HG03432 (cell line): Measurements from ENCODE around the gene PCSK2.

Source experiments
- ATAC-seq: cut with Tn5 transposase; IDR thresholded peaks from one replicate; pipeline ENCODE4 v1.9.1; 2021; ENCODE audit warnings: mild to moderate bottlenecking, moderate library complexity; ENCODE audit not compliant: unreplicated experiment

The PCSK2 gene

DNA sequence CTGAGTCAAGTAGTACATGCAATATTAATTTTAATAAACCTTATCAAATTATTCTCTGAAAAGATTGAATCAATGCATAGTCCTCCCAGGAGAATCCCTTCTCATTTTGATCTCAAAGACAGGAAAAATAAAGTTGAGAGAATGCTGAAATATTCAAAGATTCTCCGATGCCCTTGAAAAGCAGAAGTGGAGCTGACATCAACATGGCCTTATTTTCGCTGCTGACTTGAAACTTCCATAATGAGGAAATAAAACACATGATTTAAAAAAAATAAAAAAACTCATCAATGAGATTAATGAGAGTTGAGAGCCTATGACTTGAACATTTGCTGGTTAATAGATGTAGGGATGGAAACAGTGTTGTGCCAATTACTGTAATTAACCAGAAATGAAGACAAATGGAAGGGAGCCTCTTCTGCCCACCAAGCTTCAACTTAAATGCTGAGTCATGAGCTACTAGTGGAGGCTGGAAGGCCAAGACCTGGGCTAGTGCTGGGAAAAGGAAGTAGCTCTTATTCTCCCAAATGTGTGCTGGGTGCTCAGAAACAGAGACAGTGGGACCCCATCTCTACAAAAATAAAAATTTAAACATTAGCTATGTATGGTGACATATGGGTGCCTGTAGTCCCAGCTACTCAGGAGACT, 164.4 kb downstream of the PCSK2 start:
- ATAC-seq: no peak

DNA sequence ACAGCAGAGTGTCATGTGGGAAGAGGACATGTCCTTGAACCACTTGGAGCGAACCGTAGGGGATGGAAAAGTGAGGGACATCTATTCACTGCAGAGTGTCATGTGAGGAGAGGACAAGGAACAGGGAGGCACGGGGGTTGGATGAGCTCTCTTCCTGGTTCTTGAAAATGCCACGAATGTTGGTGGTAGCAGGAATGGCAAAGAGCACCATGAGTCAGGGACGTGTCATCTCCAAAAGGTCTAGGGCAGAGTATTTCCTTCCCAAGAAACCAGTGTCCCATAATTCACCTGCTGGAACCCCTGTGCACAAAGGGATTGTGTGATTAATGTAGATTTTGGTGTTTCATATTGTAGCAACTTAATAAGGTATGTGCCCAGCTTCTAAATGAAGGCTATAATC, 167.6 kb downstream of the PCSK2 start:
- no peak for ATAC-seq

GRCh38 chr20:17395729-17396128, 168.9 kb downstream of the PCSK2 start:
- ATAC-seq: no peak

GRCh38 chr20:17399303-17399985, 172.6 kb downstream of the PCSK2 start:
- no peak for ATAC-seq

DNA sequence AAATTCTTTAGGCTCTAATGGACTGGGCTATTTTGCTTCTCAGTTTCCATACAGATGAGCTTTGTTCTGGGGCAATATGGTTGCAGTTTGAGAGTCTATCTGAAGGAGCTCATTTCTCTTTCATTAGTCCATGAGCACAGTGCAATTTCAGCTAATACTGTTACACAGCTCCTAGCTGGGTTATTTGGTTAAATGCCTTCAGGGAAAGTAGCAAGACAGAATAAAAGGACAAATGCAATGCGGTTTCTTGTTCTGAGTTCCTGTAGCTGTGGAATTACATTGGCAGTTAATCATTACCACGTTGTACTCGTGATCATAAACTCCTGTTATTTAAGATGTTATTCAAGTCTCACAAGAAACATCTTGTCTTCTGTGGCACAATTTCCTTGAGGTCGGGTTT, 176.6 kb downstream of the PCSK2 start:
- no peak for ATAC-seq

DNA sequence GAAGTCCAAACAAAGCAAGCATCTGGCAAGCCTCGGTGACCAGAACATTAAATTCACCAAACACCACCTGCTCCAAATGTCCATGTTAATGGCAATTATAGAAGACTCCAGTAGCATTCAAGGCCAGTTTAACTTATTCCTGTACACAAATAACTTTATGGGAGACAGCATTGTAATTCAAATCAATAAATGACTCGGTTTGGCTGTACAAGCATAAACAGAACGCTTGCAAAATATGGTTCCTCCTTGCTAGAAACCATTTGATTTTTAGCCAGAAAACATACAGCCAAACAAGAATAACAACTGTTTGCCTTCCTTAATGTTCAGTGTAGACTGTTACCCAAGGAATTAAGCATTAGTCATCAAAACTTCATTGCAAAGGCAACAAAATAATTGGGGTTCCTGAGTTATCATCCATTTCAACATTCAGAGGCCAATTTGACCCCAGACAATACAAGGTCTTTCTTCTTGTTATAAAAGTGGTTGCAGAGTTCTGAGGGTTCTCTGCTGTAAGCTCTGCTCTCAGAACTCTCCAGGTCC, 179.3 kb downstream of the PCSK2 start:
- no peak for ATAC-seq

DNA sequence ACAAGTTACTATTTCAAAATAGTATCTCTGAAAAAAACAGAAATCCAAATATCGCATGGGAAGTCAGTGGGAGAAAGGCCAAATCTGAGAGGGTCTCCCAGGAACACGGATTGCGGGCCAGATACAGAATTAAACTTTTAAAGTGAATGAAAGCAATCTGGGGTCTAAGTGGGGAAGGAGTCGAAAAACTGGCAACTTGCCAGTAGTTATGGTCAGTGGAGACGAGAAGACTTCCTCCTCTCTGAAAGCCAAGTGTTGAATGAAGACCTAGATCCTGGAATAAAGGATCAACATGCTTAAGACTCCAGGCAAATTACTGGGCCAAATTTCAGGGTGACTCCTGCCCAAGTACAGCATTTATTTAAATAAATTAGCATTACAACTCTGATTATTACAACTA, 180.7 kb downstream of the PCSK2 start:
- no peak for ATAC-seq

DNA sequence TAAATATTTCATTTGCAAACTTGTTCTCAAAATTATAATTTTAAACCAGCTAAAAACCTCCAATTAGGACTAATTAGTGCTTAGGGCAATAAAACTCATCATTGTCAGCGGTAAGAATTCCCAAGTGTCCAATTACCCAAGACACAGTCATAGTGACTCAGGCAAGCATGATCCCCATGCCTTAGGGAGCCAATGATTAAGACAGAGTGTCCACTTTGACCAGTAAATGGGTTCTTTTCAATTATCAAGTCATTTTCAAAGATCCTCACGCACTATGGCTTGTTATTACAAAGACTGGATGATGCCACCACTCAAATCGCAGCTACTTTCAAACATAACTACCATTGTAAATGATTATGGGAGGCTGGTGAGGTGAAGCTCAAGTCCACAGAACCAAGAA, 190.4 kb downstream of the PCSK2 start:
- no peak for ATAC-seq

GRCh38 chr20:17418737-17419136, 191.9 kb downstream of the PCSK2 start:
- ATAC-seq: no peak

DNA sequence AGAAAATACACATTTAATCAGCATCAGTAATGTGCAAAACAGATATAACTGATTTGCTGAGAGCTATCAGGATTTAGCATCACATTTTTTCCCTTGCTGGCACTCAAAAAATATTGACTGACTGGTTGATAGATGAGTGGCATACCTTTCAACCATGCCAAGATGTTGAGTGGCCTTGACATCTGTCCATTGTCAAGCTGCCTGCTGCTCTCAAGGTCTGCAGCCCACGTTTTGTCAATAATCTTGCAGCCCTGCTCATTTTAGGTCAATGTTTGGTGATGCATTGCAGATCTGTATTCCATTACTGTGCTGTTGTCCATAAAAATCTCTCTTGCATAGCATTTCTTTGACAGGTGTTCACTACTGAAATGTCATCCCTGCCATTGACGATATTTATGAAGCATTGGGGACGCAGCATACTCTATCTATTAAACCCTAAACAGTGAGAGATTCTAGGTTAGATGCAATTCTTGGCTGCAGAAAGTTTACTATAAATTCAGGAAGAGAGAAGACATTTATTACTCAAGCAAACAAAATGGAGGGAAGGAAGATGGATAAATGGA, 192.7 kb downstream of the PCSK2 start:
- no peak for ATAC-seq

GRCh38 chr20:17421493-17421892, 194.7 kb downstream of the PCSK2 start:
- no peak for ATAC-seq

GRCh38 chr20:17423782-17424181, 196.9 kb downstream of the PCSK2 start:
- ATAC-seq: no peak

DNA sequence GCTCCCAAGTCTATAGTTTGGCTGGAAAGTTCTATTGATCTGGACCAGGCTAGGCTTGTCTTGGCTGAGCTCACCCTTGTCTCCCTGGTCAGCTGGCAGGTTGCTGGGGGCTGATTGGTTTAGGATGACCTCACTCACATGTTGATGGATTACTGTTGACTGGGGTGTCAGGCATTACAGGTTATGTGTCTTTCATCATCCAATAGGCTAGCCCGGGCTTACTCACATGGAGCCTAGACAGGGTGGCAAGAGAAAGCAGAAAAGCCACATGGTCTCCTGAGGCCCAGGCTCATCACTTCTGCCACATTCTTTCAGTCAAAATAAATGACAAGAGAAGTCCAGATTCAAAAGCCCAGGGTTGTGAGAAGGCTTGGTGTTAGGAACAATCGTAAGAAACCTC, 200.8 kb downstream of the PCSK2 start:
- no peak for ATAC-seq

GRCh38 chr20:17430125-17430950, 203.5 kb downstream of the PCSK2 start:
- ATAC-seq: no peak

GRCh38 chr20:17431621-17432364, 205.0 kb downstream of the PCSK2 start:
- peak; percentile 57 for ATAC-seq

DNA sequence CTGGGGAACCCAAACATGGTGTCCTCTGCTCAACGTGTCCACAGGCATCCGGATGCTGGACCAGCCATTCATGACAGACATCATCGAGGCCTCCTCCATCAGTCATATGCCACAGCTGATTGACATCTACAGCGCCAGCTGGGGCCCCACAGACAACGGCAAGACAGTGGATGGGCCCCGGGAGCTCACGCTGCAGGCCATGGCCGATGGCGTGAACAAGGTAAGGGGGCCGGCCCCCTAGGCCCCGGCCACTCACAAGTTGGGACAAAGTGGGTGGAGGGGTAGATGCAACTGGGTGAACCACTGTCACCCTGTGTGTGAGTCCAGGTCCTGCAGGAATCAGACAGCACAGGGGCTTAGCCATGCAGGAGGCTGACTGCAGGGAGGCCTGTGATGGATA, 209.8 kb downstream of the PCSK2 start:
- no peak for ATAC-seq

DNA sequence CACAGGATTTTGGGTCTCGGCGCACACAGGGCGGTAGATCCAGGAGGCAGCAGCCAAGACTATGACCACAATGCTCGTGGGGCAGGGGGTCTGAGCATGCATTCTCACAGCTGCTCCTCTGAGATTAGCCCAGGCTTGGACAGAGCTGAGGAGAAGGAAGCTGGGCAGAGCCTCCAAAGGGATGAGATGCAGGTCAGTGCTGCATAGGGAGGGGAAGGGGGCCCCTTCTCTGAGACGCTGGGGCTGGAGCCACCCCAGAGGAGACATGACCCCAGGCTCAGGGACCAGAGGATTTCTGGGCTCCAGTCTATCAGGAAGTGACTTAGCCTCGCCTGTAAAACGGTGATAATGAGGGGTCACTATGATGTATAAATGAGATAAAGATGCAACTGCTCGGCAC, 210.4 kb downstream of the PCSK2 start:
- no peak for ATAC-seq

DNA sequence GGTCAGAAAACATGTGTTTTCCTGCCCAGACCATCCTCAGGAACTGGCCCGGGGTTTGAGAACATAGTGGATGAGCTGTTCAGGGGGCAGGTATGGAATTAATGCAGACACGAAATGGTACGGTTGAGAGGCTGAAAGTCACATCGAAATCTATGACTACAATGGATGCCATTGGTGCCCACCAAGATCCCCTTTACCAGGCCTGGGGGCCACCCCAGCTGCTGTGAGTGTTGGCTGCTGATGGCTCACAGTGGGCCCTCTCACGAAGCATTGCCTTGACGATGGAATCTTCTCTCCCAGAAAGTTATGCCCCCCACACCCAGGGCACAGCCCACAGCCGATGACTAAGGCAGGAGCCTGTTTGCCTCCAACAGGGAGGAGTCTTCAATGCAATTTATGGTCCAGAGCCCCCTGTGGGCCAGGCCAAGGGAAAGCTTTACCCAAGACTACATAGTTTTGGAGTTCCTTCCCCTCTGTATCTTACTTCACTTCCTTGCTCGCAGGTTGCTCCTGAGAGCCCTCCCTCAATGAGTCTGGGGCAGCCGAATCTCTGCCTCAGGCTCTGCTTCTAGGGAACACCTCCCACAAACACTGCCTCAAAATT, 211.7 kb downstream of the PCSK2 start:
- ATAC-seq: no peak

- ATAC-seq: no peak
Measured at GRCh38 chr20:17439616-17440296, 212.9 kb downstream of the PCSK2 start.

GRCh38 chr20:17441745-17442144, 214.9 kb downstream of the PCSK2 start:
- no peak for ATAC-seq
